C1 segment of cervical spinal cord (tissue), 14 donors: ENCODE data around the gene ALOX5.
A peak's percentile ranks its signal among the peaks of the same experiment; 100 is the strongest.
"Not testable (repeated sequence)": the region's sequence is repeated elsewhere in the genome, so short reads cannot be mapped to it uniquely, and the experiment has no call there.

ENCODE experiments used
- DNase-seq, 14 donors: peaks; one replicate each; lab custom pipeline; 2025; lab: John Stamatoyannopoulos, UW

Gene ALOX5

DNA sequence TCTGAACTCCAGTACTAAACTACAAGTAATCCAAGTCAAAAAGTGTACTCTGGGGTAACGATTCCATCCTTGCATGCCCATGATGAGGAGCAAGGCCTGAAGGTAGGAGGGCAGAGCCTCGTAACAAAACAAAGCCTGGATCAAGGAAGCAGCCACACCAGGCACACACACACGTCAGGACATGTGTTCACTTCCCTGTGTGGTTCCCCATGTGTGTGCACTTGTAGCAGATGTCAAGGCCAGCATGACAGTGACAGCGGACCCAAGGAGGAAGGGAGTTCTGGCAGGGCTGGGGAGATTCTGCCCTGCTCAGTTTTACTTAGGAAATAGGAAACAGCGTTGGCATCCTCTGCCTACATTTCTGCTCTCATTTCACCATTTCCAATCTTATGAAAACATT, 92.8 kb downstream of the ALOX5 start:
- peak in 2 of 14 donors; percentile 20 to 75 for DNase-seq

DNA sequence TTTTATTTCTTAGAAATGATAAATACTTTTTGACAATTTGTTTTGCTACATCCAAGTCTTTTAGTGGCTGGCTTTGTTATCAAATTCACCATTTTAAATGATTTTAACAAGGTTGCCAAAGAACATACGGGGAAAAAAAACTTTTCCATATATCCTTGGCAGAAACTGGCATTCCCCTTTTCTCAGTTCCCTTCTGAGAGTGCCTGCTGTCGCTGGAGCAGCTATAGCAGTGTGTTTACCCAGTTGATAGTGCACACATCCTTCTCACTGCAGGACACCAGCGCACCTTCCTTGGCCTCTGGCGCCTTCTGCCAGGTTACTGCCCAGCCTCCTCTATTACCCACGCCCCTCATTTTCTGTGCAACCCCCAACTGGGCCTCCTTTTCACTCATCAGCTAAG, 94.1 kb downstream of the ALOX5 start:
- DNase-seq = peak in 1 of 14 donors; percentile 44

DNA sequence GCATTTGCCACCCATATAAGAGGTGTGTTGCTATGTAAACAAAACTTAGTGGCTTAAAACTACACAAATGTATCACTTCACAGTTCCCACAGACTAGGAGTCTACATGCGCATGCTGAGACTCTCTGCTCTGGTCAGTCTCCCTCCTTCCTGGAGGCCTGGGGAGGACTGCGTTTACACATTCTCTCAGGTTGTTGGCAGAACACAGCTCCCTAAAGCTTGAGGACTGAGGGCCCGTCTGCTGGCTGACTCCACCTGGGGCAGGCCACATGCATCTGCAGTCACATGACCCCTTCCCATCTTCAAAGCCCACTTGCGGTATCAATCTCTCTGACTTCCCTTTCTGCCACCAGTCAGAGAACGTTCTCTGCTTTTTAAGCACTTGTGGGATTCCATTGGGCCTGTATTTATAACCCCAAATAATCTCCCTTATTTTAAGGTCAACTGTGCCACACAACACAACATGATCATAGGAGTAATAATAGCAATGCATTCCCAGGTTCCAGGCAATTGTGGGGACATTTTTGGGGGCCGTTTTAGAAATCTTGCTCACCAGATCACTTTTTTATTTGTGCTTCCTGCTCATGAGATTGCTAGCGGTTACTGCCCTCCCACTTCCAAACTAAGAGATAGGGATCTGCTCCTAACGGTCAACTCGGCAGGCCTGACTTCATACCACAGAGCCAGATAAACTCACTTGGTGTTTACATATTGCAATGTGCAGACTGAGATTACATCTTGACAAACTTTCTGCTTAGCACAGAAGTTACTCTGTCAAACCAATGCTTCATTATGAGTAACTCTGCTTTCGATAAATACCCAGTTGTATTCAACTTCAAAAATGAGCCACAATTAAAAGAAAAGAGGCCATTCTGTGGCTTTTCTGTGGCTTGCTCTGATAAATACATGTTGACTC, 96.3 kb downstream of the ALOX5 start:
- peak in 2 of 14 donors; percentile 16 to 18 for DNase-seq

DNA sequence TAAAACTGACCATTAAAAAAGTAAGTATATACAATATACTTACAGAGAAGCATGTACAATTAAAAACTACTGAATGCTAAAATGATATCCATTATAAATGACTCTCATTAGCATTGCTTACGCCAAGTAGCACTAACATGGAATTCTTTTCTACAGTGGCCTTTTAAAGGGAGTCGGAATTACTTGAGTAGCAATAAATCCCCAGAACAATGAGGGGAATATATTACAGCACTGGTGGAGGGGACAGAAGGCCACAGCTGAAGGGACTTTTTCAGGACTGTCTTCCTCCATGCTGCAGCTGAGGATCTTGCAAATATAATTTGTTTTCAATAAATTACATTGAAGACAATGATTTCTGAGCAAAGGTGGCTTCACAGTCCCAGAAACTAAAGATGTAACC, 97.0 kb downstream of the ALOX5 start:
- DNase-seq = no peak

DNA sequence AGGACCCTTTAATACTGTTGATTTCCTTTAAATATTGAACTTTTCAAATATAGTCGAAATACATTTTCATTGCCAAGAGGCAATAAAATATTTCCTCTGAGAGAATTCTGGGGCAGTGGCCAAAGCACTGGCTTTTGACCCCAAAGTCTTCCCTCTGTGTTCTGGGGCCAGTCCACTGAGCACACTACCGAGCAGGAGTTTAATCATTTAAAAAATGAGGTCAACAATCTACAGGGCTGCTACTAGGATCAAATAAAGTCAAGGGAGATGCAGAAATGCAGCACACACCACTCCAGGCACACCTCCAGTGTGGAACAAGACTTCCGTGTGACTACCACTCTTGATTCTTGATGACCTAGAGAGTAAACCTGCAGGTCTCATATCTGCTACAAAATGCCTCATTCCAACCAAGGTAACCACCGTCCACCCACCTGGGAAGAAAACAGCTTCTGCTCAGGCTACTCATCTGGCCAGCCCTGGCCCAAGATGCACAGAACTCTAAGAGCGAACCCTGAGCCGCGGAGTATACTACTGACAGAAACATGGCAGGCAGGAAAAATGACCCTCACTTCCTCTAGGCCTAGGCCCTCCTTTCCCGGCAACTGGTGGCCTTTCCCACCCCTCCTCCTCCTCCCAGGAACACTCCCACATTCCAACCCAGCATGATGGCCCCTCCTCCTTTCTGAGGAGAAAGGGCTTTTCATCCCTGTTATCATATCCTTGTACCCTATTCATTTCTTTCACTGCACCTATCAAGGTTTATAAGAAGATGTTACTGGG, 97.7 kb downstream of the ALOX5 start:
- no peak for DNase-seq

DNA sequence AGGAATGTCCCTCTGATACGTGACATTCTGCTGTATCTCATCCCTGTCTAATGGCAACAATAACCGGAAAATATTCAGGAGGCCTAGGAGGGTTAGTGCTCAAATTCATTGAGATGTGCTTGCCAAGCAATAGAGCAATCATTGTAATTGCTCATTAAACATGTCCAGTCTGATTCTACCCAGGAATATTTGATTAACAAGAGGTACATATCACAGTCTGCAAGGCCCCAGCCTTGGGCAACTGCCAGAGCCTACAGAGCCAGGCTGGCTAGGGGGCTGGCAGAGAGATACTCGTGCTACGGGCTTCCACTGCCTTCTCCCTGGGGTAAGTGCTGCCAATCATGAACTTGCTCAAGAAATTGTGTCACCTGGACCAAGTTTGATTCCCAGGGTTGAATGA, 99.1 kb downstream of the ALOX5 start:
- DNase-seq = peak in 1 of 14 donors; percentile 50

DNA sequence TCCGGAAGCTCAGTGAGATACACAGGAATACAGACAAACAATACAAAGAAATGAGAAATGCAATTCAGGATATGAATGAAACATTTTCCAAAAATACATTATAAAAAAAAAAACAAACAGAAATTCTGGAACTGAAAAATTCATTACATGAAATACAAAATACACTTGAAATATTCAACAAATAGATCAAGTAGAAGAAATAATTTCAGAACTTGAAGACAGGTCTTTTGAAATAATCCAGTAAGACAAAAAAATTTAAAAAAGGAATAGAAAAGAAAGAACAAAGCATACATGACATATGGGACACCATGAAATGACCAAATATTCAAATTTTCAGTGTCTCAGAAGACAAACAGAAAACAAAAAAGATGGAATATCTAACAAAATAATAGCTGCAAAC, 102.5 kb downstream of the ALOX5 start:
- no peak for DNase-seq

DNA sequence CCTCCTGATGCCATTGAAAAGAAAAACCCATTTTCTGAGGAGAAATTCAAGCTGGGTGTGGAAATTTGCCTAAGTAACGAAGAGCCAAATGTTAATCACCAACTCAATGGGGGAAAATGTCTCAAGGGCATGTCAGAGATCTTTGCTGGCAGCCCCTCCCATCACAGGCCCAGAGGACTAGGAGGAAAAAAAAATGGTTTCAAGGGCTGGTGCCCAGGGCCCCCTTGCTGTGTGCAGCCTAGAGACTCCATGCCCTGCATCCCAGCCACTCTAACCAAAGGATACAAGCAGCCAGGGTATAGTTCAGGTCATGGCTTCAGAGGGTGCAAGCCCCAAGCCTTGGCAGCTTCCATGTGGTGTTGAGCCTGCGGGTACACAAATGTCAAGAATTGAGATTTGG, 106.3 kb downstream of the ALOX5 start:
- DNase-seq = no peak

DNA sequence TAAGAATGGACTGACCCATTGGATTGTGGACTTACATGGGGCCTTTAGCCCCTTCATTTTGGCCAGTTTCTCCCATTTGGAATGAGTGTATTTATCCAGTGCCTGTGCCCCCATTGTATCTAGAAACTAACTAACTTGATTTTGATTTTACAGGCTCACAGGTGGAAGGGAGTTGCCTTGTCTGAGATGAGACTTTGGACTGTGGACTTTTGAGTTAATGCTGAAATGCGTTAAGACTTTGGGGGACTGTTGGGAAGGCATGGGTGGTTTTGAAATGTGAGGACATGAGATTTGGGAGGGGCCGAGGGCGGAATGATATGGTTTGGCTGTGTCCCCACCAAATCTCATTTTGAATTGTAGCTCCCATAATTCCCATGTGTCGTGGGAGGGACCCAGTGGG, 107.1 kb downstream of the ALOX5 start:
- not testable (repeated sequence) for DNase-seq

DNA sequence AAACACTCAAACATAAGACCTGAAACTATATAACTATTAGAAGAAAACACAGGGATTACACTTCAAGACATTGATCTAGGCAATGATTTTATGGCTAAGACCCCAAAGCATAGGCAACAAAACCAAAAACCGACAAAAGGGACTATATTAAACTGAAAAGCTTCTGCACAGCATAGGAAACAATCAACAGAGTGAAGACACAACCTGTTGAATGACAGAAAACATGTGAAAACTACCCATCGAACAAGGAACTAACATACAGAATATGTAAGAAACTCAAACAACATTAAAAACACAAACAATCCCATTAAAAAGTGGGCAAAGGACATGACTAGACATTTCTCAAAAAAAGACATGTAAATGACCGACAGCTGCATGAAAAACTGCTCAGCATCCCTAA, 109.0 kb downstream of the ALOX5 start:
- DNase-seq = no peak

DNA sequence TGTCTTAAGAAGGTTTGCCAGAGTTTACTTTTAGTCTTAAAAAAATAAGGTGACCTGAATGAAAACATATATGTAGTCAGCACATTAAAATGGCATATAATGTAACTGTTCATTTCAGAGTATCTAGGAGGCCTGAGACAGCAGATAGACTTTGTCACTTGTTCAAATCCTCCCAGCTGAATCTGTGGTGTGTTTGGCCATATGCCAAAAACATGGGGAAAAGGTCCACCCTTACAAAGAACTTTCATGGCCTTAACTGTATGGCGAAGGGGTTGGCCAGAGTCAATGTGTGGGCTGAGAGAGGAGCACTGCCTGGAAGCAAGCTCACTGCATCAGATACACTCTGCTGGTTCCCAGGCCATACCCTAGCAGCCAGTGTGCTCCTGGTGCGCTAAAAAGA, 113.7 kb downstream of the ALOX5 start:
- no peak for DNase-seq

DNA sequence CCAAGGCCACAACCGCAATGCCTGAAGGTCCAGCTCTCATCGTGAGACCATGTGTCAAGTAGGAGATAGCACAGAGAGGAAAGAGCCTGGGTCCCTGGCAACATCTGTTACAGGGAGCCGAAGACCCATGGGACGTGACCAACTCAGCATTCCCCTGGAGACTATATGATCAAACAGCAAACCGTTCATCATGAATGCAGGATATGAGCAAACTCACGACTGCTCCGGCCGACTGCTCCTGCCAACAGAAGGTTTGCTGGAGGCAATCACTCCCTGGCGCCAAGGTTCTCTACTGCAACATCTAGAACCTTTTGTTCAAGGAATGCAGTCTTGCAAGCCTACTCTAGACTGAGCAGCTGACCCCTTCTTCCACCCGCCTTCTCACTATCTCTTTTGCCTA, 114.3 kb downstream of the ALOX5 start:
- no peak for DNase-seq

DNA sequence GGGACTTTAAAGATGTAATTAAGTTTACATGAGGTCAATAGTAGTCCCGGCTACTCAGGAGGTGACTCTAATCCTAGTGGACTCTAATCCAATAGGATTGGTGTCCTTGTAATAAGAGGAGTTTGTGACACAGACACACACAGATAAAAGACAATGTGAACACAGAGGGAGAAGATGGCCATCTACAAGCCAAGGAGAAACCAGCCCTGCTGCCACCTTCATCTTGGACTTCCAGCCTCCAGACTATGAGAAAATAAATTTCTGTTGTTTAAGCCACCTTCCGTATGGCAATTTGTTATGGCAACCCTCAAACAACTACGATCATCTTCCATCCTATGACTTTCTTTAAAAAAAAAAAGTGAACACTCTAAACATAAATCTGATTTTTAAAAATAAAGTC, 116.3 kb downstream of the ALOX5 start:
- DNase-seq = no peak

DNA sequence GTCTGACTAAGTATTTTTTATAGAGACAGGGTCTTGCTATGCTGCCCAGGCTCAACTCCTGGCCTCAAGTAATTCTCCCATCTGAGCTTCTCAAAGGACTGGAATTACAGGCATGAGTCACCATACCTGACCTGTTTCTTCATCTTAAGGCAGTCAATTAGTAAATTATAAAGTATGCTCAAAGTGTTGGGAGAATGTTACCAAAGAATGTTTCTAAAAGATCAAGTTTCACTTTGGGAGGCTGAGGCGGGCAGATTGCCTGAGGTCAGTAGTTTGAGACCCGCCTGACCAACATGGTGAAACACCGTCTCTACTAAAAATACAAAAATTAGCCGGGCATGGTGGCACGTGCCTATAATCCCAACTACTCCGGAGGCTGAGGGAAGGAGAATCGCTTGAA, 117.0 kb downstream of the ALOX5 start:
- DNase-seq = no peak
